GM19395 (cell line): ENCODE results near the gene RASSF5.
"Not testable (repeated sequence)": the region's sequence is repeated elsewhere in the genome, so short reads cannot be mapped to it uniquely, and the experiment has no call there.

Experiments used
- ATAC-seq: cut with Tn5 transposase; IDR thresholded peaks from one replicate; pipeline ENCODE4 v1.9.1; 2021; ENCODE audit warnings: mild to moderate bottlenecking, moderate library complexity; ENCODE audit not compliant: unreplicated experiment

The RASSF5 gene

GRCh38 chr1:206476591-206476990, 30.7 kb upstream of the RASSF5 start:
- no peak for ATAC-seq

- ATAC-seq: no peak
Observed at GRCh38 chr1:206477110-206477509, 30.2 kb upstream of the RASSF5 start.

DNA sequence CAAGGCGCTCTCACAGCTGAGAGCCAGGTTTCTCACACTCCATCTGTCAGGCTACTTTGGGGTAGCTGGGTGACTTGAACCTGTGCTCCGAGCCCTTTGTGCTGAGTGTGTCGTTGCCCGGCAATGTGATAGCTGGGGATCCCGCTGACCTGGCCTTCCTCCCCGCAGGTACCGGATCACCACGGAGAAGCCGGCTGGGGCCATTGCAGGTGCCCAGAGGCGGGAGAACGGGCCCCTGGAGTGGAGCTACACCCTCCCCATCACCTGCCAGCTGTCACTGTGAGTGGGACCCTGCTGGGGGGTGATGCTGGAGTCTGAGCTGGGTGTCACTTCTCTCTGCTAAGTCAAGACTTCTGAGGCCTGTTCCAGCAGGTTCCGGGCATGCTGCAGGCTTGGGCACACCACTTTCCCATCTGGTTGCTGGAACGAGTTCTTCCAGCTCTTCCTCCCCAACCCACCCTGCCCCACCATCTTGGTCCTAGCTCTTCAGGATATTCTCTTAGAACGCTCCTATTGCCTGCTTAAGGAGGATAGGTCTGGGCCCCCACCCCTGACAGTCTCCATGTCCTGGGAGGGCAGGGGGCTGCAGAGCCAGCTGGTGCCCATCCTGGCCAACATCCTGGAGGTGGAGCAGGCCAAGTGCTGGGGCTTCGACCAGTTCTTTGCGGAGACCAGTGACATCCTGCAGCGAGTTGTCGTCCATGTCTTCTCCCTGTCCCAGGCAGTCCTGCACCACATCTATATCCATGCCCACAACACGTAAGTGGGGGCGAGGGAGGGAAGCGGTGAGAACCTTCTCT, 29.6 kb upstream of the RASSF5 start:
- ATAC-seq: no peak

DNA sequence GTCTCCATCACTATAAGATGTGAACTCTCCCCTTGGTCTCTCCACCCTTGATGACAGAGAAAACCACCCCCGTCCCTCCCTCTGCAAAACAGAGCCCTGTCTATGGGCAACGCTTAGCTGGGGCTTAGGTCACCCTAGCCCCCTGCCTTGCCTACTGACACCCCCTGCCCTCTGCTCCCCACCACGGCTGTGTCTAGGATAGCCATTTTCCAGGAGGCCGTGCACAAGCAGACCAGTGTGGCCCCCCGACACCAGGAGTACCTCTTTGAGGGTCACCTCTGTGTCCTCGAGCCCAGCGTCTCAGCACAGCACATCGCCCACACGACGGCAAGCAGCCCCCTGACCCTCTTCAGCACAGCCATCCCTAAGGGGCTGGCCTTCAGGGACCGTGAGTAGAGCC, 28.6 kb upstream of the RASSF5 start:
- no peak for ATAC-seq

- no peak for ATAC-seq
Observed at GRCh38 chr1:206479183-206480125, 27.9 kb upstream of the RASSF5 start.

DNA sequence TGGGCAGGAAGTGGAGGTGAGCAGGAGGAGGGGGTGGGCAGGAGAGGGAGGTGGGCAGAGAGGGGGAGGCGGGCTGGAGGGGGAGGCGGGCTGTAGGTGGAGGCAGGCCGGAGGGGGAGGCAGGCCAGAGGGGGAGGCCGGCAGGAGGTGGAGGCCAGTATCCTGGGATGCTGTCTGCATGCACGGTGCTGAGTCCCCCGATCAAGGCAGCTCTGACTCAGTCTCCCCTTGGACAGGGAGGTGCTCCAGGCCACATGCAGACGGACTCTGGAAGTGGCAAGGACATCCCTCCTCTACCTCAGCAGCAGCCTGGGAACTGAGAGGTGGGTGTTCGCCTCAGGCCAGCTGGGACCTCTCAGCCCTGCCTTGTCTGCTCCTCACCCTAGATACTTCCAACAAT, 27.1 kb upstream of the RASSF5 start:
- ATAC-seq: no peak

DNA sequence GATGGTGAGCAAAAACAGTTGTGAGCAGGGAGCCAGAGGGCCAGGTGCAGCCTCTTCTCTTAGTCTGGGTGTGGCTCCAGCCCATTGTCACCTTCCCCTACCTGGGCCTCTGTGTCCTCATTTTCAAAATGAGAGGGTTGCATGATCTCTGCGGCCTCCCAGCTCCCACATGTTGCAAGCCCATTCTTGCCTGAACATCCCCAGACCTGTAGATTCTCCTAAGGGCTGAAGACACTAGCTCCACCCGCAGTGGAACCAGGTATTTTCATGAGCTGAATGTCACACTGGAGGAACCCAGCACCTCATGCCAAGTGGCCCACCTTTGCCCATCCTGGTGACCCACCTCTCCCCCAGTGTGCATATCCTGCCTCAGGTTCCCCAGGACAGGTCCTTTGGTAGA, 24.7 kb upstream of the RASSF5 start:
- no peak for ATAC-seq

DNA sequence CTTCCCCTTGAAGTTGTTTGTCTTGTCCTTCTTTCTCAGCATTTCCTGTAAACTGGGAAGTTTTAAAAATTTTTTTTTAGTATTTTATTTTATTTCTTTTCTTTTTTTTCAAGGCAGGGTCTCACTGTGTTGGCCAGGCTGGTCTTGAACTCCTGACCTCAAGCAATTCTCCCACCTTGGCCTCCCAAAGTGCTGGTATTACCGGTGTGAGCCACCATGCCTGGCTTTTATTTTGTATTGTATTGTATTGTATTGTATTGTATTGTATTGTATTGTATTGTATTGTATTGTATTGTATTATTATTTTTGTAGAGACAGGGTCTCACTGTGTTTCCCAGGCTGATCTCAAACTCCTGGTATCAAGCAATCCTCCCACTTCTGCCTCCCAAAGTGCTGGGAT, 23.5 kb upstream of the RASSF5 start:
- not testable (repeated sequence) for ATAC-seq

DNA sequence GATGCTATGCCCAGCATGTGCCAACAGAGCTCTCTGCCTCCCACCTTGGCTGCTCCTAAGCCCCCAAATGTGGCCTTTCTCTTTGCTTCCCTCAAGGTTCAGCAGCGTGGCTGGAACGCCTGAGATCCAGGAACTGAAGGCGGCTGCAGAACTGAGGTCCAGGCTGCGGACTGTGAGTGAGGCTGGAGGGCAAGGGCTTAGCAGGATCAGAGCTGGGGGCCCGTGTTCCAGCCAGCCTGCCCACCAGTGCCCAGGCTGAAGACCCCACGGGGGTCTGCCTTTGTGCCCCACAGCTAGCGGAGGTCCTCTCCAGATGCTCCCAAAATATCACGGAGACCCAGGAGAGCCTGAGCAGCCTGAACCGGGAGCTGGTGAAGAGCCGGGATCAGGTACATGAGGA, 22.4 kb upstream of the RASSF5 start:
- ATAC-seq: no peak

DNA sequence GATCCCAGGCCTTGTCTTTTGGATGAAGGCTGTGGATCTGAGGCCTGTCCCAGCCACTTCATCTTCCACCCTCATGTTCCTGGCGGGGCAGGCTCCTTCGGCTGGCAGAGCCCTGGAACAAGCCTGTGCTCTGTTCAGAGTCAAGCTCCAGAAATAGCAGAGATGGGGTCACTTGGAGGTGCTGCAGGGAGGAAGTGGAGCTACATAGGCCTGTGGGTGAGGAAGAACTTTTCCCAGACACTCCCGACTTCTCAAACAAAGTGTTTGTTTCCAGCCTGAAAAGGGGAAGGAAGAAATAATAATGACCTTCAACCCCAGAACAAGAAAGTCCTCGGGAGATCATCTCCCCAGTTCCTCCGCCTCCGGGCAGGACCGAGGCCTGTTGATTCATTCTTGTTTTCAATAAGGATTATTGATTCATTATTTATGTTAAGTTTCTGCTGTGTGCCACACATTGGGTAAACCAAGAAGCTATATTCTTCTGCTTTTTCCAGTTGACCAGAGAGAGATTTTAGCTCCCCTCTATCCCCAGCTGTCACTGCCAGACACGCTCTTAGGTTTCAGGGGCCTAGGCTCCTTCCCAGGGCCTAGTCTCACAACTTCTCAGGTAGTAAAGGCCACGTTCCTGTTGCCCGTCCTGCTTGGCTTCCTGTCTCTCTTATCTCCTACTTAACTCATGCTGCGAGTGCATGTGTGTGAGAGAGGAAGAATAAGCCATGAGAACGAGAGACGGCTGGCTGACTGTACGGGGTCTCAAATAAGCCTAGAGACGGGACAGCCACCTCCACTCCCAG, 20.1 kb upstream of the RASSF5 start:
- ATAC-seq: no peak

DNA sequence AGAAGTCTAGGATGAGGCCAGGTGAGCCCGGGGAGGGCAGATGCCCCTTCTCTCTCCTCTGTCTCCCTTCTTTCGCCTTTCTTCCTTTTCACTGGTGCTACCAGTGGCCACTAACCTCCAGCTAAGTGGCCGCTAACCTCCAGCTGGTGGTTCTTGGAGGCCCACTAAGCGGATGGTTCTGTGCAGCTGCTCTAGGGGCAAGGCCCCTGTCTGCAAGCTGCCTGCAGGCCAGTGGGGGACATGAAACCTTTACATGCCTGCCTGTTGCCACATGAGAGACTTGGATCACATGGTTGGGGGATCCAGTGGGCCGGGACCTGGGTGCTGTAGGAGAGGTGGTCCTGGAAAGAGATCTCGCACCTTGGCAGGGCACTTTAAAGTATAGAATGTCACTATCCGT, 19.4 kb upstream of the RASSF5 start:
- ATAC-seq: no peak

DNA sequence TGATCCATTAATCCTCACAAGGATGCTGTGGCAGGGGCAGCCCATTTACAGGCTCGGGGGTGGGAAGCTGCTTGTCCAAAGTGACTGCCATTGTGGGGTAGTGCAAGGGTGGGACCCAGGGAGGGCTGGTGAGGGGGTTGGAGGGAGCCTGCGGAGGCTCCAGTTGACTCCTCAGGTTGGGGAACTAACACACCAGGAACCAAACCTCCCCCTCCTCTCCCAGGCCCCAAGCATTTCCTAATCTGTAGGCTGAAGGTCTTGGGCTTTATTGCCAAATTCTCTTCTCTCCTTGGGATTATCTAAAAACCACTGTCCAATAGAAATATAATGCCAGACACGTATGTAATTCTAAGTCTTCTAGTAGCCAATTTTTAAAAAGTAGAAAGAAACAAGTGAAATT, 18.9 kb upstream of the RASSF5 start:
- ATAC-seq: no peak

DNA sequence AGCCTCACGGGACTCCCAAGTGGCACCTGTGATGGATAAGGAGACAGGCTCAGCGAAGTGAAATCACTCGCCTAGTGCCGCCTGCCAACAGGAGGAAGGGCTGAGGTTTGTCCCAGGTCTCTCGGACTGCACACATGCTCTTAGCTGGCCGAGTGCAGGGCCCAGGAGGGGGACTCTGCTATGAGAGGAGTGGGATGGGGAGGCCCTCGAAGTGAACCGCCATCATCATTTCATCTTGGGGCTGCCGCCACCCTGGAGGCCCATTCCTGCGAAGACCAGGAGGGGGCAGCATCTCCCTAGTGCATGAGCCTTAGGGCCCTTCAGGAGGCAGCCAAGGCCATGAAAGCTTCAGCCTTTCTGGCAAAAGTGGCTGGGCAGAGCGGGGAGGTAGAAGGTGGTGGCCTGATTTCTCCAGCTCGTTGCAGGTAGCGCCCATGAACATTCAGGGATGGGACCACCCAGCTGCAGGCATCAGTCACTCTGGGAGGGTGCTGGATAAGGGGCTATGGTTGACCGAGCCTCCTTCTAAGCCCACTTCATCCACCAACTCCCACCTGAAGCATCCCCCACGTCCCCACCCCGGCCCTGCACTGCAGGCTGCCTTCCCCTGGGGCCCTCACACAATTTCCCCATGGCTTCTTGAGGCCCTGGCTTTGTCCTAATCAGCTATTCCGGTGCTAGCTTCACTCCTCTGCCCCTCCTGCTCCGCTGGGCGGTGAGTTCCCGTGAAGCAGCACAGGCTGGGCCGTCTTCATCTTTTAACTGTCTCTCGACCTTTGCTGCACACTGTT, 17.2 kb upstream of the RASSF5 start:
- ATAC-seq: no peak

GRCh38 chr1:206490771-206491405, 16.4 kb upstream of the RASSF5 start:
- ATAC-seq: no peak

- ATAC-seq: no peak
Observed at GRCh38 chr1:206491616-206492015, 15.7 kb upstream of the RASSF5 start.

- no peak for ATAC-seq
Observed at GRCh38 chr1:206492589-206492988, 14.7 kb upstream of the RASSF5 start.

GRCh38 chr1:206493279-206493678, 14.1 kb upstream of the RASSF5 start:
- ATAC-seq: no peak

DNA sequence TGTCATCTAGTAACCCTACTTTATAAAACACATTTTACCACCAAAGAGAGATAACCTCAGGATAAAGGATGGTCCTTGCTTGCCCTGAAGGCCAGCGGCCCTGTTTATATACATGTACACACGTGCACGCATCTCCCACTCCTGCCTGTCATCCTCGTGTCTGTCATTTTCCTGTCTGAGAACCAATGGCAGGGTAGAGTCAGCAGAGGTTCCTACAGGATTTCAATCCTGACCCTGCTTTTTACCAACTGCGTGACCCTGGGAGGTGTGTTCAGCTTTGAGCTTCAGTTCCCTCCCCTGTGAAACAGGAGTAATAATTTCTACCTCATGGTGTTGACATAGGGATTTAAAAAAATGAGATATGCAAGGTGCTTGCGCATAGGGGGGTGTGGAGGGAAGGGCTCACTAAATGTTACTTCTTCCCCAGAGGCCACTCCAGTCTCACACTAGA, 12.3 kb upstream of the RASSF5 start:
- no peak for ATAC-seq

DNA sequence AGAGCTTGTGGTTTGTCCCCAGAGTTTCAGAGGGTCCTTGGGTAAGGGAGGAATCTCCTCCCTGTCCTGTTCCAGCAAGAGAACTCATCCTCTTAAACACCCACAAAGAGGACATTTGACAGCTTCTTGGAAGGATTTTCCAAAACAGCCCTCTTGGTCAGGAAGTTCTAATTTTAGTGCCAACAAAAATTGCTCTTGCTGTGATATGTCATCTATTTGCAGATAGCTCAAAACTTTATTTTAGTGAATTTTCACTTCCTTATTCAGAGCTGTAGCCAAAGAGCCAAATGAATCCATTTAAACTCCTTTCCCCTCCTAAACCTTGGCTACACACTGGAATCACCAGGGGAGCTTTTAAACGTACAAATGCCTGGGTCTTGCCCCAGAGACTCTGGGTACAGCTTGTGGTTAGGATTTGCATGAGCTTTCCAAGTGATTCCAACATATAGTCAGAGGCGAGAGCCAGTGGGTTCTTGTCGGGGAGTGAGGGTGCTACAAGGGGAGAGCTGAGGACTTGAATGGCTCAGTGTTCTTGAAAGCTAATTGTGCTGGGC, 11.8 kb upstream of the RASSF5 start:
- no peak for ATAC-seq
